Chondrocyte (in vitro differentiated cells): ENCODE results near the gene TMTC2. TPM values are rescaled to one million over a fixed set of nuclear protein-coding genes. Genes with fewer than 3 reads are reported as not detected.
"Not testable (repeated sequence)": the region's sequence is repeated elsewhere in the genome, so short reads cannot be mapped to it uniquely, and the experiment has no call there.

ENCODE experiments used
- DNase-seq: peaks from one replicate; pipeline ENCODE4 v3.0.0; 2021; ENCODE audit warnings: mixed read lengths, low spot score
- H3K27ac Mint-ChIP-seq: one replicate; pipeline ENCODE4 v1.8.0; 2021; ENCODE audit warnings: mild to moderate bottlenecking, moderate library complexity, mixed read lengths; ENCODE audit not compliant: unreplicated experiment
- H3K27me3 Mint-ChIP-seq: 2 replicates; pipeline ENCODE4 v1.8.0; 2021; ENCODE audit warnings: low read depth, mixed read lengths
- H3K36me3 Mint-ChIP-seq: 2 replicates; pipeline ENCODE4 v1.8.0; 2021; ENCODE audit warnings: low read depth, mixed read lengths
- H3K4me1 Mint-ChIP-seq: 2 replicates; pipeline ENCODE4 v1.8.0; 2021; ENCODE audit warnings: low read depth, mild to moderate bottlenecking, mixed read lengths
- H3K4me3 Mint-ChIP-seq: one replicate; pipeline ENCODE4 v1.8.0; 2021; ENCODE audit warnings: mild to moderate bottlenecking, moderate library complexity, mixed read lengths; ENCODE audit not compliant: unreplicated experiment
- H3K9me3 Mint-ChIP-seq: 2 replicates; pipeline ENCODE4 v1.8.0; 2021; ENCODE audit warnings: low read depth, mixed read lengths
- CTCF ChIP-seq: fragments of 200-600 bp; sonication (generic); IDR thresholded peaks from 2 replicates; pipeline ENCODE4 v1.5.0; 2021; ENCODE audit warnings: antibody characterized with exemption, mild to moderate bottlenecking, moderate library complexity
- total RNA-seq: library from RNA; stranded (reverse); gene quantifications from 3 replicates; pipeline ENCODE4 v1.2.1, GENCODE V29; 2021

TMTC2 gene
- total RNA-seq, 1 donor from 2014 or later: 1.4 TPM

- no peak for DNase-seq
- H3K4me1 Mint-ChIP-seq: peaks cover 8% of the 10 kb centered on the region
- H3K4me3 Mint-ChIP-seq: no peak overlapping the region
- no peaks in the 10 kb centered on the region for H3K27me3 Mint-ChIP-seq
- H3K36me3 Mint-ChIP-seq: no peaks in the 10 kb centered on the region
- no peak for TF ChIP-seq CTCF
- H3K27ac Mint-ChIP-seq: no peak overlapping the region
- no peaks in the 10 kb centered on the region for H3K9me3 Mint-ChIP-seq
Measured at GRCh38 chr12:82838827-82839226, 152.1 kb downstream of the TMTC2 start.

- no peak for DNase-seq
- no peaks in the 10 kb centered on the region for H3K27me3 Mint-ChIP-seq
- peaks cover 8% of the 10 kb centered on the region for H3K4me1 Mint-ChIP-seq
- no peaks in the 10 kb centered on the region for H3K9me3 Mint-ChIP-seq
- no peak for TF ChIP-seq CTCF
- no peak overlapping the region for H3K4me3 Mint-ChIP-seq
- no peaks in the 10 kb centered on the region for H3K36me3 Mint-ChIP-seq
- no peak overlapping the region for H3K27ac Mint-ChIP-seq
Measured at GRCh38 chr12:82839796-82840195, 153.1 kb downstream of the TMTC2 start.

GRCh38 chr12:82841487-82841904 is 154.8 kb downstream of the TMTC2 start:
- Mint-ChIP-seq H3K9me3 (no peaks in the 10 kb centered on the region), H3K4me1 (no peaks in the 10 kb centered on the region), H3K27me3 (no peaks in the 10 kb centered on the region), H3K4me3 (no peak overlapping the region), H3K27ac (no peak overlapping the region), H3K36me3 (no peaks in the 10 kb centered on the region)
- no peak for DNase-seq
- no peak for TF ChIP-seq CTCF

GRCh38 chr12:82842480-82842879 is 155.8 kb downstream of the TMTC2 start:
- no peak for TF ChIP-seq CTCF
- H3K4me1 Mint-ChIP-seq: no peaks in the 10 kb centered on the region
- H3K36me3 Mint-ChIP-seq: no peaks in the 10 kb centered on the region
- H3K27ac Mint-ChIP-seq: no peak overlapping the region
- H3K9me3 Mint-ChIP-seq: no peaks in the 10 kb centered on the region
- no peaks in the 10 kb centered on the region for H3K27me3 Mint-ChIP-seq
- no peak for DNase-seq
- no peak overlapping the region for H3K4me3 Mint-ChIP-seq

- not testable (repeated sequence) for H3K4me1 Mint-ChIP-seq, H3K27me3 Mint-ChIP-seq, H3K27ac Mint-ChIP-seq, DNase-seq, H3K9me3 Mint-ChIP-seq, H3K4me3 Mint-ChIP-seq, H3K36me3 Mint-ChIP-seq
Measured at GRCh38 chr12:82845076-82845475, 158.4 kb downstream of the TMTC2 start.

GRCh38 chr12:82848845-82849244 is 162.1 kb downstream of the TMTC2 start:
- DNase-seq: no peak
- Mint-ChIP-seq H3K36me3 (no peaks in the 10 kb centered on the region), H3K4me1 (no peaks in the 10 kb centered on the region), H3K27ac (no peak overlapping the region), H3K9me3 (no peaks in the 10 kb centered on the region), H3K4me3 (no peak overlapping the region), H3K27me3 (no peaks in the 10 kb centered on the region)
- TF ChIP-seq CTCF: no peak
